NCI-H1417 treated with DMSO at 0.1 percent for 48 hours (cell line): Measurements from ENCODE around the gene NAPB.

Experiments
- DNase-seq: peaks from one replicate; lab custom pipeline; 2025; lab: John Stamatoyannopoulos, UW

NAPB gene

DNA sequence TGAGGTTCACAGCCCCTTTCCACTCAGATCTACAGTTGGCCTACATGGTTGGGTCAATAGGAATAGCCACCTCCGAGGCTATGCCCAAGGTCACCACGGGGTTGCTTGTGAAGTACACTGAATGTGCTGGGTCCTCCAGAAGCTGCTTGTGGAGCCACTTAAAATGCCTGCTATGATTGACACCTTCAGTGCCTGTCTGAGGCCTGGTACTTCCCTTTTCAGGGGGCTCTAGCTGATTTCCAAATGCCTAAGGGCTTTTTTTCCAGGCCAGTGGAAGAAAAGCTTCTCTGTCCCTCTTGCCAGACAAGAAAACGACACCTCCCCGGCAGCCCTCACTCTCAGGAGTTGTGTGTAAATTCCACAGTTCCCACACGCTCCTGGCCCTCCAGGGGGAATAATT, 77.0 kb downstream of the NAPB start:
- no peak for DNase-seq

DNA sequence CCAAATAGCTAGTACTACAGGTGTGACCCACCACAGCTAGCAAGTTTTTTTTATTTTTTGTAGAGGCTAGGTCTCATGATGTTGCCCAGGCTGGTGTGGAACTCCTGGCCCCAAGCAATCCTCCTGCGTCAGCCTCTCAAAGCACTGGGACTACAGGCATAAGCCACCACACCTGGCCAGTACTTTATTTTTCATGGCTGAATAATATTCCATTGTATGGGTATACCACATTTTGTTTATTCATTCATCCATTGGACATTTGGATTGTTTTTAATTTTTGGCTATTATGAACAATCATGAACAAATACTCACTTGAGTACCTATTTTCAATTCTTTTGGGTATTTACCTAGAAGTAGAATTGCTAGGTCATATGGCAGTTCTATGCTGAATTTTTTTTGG, 77.7 kb downstream of the NAPB start:
- DNase-seq: no peak

DNA sequence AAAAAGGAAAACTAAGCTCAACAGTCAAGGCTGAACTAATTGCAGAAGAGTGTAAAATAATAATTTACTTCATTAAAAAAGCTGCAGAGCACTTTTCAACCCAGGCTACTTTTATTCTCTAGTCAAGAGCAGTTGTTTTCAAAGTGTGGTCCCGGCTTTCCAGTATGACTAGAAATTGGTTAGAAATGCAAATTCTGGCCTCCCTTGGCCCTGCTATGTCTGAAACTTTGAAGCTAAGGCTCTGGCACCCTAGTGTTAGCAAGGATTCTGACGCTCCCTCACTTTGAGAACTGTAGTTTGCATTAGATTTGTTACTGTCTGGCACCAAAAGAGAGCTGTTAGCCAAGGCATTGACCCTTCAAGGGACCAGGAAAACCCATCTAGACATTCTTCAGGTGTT, 80.2 kb downstream of the NAPB start:
- DNase-seq: no peak

DNA sequence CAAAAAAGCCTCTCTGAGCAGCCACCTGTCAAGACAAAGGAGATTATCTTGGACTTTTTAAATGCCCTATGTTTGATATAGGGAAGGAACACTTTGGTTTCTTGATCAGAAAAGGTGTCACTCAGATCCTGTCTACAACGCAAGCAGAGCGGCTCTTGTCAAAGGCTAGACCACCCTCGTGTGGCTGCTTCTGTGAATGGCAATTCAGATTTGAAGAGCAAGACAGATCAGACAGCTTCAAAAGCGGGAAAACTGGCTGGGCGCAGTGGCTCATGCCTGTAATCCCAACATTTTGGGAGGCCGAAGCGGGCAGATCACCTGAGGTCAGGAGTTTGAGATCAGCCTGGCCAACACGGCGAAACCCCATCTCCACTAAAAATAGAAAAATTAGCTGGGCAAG, 80.8 kb downstream of the NAPB start:
- DNase-seq: no peak

DNA sequence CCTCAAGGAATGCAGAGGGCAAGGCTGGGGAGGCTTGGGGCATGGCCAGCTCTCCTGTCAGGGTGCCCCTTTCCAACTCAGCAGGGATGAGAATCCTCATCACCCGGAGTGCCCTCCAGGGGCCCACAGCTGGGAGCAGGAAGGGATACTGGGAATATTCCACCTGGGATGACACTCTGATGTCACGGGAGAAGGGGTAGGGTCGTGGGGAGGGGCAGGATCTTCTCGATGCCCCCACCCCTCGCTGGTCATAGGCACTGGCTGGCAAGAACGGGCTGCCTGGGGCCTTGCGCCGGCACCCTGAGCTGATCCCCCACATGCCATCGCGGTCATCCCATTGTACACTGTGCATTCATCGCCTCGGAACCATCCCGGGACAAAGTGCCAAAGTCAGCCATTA, 81.3 kb downstream of the NAPB start:
- DNase-seq: no peak

DNA sequence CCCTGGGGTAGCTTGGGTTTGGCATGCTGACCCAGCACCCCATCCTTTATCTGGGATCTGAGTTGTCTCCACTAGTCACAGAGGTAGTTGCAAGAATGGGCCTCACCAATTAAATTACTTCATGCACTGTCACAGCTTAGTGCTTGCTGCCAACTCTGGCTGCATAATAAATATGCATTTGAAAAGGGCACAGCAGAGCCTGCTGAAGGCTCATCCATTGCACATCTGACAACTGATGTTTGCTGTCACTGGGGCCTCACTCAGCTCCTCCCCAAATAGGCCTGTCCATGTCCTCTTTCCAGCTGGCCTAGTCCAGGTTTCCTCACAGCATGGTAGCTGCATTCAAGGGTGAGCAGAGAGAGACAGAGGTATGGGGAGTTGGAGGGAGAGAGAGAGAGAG, 84.0 kb downstream of the NAPB start:
- no peak for DNase-seq

DNA sequence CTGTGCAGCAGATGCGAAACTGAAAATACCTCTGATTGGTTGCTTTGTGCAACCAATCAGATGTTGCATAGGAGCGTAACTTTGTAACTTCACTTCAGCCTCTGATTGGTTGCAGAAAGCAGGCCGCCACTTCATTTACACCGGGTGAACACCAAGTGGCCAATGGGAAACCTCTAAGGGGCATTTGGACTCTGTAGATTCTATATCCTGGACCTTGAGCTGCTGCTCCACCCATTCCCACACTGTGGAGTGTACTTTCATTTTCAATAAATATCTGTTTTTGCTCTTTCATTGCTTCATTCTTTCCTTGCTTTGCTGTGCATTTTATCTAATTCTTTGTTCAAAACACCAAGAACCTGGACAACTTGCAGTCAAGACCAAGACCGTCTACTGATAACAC, 84.8 kb downstream of the NAPB start:
- DNase-seq: no peak

DNA sequence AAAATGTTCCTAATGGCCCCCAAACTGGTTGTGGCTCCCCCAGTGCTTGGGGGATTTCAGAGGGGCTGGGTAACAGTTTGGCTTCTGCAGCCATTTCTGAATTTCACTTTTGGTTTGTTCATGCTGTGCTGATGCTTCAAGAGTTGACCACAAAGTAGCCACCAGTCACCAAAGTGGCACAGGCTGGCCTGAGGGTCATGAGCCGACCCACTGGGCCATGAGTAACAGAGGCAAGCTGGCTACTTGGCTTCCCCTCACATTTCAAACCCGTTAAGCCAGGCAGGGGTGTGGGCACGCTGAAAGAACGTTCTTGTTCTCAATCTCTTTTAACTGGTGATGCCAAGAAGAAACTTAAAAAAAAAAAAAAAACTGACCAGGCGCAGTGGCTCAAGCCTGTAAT, 85.8 kb downstream of the NAPB start:
- DNase-seq: no peak

DNA sequence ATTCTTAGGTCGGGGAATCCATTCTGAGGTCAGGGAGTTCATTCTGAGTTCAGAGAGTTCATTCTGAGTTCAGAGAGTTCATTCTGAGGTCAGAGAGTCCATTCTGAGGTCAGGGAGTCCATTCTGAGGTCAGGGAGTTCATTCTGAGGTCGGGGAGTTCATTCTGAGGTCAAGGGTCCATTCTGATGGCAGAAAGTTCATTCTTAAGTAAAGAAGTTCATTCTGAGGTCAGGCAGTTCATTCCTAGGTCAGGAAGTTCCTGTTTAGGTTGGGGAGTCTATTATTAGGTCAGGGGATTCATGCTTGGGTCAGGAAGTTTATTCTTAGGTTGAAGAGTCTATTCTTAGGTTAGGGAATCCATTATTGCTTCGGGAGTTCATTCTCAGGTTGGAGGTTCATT, 87.2 kb downstream of the NAPB start:
- DNase-seq: no peak

DNA sequence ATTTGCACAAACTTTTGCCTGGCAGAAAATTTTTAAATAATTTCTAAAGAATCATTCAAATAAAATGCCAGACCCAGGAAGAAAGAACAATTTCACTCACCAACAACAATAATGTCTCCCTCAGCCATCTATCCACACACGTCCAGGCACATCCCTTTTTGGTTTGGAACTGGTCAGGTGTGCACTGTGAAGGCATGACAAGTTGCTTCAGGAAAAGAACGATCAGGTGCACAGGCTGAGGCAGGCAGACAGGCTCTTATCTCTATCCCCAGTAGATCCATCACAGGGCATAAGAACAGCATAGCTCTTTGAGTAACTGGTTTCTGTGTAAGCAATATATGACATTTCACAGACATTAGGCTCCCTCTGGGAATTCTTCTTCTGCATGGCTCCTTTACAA, 88.8 kb downstream of the NAPB start:
- DNase-seq: no peak

DNA sequence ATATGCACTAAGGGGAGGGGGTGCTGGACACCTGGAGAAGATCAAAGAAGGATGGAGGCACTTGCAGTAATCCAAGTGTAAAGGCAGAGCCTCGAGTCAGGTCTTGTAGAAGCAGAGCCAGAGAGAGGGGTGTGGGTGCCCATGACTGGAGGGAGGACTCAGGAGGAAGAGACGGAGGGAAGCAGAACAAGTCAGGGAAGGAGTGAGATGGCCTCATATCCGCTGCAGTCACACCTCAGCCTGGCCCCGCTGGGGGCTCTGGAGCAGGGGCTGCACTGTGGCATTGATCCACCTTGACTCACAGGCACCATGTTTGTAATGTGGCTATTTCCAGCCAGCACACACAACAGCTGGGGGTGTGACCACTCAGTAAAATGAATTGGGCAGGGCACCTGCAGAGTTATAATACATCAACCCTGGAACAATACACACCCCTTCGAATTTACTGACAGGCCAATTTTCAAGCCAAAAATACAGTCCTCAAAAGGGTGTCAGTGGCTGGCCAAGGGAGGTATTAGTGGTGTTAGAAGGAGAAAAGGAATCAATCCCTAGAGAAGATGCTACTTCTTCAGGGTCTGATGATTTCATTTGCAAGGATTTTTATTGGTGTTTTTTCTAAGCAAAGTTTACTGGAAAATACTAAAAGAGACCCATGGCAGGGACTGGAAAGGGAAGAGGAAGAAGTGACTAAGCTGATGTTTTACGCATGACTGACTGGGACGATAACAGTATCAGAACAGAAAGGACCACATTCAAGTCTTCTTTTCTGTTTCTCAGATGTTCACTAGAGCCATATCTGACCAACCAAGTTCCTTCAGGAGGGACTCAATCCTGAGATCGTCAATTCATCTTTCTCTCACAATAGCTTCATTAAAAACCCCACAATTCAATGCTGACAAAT, 89.6 kb downstream of the NAPB start:
- no peak for DNase-seq

DNA sequence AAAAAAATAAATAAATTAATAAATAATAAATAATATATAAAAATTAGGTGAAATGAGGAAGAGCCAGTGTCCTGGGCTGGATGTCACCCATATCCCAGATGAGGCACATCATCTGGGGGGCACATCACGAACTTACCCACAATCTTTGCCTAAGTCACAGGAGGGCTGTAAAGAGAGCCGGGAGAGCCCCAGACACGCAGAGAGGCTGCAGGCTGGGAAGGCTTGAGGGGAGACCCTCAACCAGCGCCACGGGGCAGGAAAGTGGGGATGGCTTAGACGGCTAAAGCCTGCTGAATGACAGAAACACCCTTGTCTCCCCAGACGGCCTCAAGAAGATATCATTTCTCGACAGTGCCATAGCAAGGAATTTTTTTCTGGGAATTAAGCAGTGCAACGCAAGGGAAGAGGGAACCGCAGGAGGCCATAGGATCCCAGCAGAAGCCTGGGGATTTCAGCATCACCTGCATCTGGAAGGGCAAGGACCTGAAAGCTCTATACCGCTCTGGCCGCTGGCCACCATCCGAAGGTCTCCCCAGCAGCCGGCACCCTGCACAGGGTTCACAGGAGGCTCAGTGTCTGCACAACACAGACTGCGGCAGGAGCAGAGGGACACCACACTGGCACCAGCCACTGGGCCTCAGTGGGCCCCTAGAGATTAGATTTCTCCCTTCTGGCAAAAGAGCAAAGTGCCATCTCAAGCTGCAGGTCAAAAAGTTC, 93.5 kb downstream of the NAPB start:
- no peak for DNase-seq

DNA sequence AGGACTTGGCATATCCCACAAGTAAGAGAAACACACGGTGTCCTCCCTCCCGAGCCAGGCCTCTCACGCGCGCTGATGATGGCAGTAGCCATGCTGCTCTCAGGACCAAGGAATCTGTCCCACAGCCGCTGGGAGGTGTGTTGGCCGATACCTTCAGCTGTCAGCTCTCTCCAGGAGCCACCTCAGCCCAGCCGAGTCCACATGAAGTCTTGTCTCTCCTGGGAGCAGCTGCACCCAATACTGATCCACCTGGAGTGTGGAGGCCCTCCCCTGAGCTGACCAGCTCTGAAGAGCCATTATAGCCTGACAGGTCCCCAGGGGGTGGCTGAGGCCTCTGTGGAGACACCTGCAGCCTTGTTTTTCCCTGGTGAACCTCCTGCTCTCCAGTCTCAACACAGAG, 94.5 kb downstream of the NAPB start:
- DNase-seq: no peak

DNA sequence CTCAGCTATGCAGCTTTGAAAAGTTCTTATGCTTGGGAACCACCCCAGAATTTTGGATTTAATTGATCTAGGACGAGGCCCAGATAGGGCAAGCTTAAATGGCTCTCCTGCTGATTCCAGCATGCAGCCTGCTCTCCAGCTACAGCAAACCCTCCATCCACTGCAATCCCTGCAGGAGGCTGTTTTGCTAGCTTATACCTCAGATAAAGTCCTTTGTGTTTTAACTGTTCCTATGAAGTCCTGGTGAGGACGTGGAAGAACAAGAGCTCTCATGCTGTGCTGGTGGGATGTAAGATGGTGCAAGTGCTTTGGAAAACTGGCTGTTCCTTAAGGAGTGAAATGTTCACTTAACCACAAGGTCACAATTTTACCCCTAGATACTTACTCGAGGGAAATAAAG, 96.2 kb downstream of the NAPB start:
- DNase-seq: no peak
